ENCODE measurements around the gene SLC6A19. TPM values are rescaled to one million over a fixed set of nuclear protein-coding genes. Genes with fewer than 3 reads are reported as not detected.

The SLC6A19 gene
- polyA plus RNA-seq, 3 donors: 0.07 TPM; not detected in 1

- no peak overlapping the region for H3K27ac ChIP-seq (ENCODE audit: low read depth, low read length)
- 83 to 88% (median 86%) methylated on average over 23 to 25 of the region's 25 CpGs for WGBS, 3 donors
Measured at GRCh38 chr5:1213508-1214162, 12.2 kb downstream of the SLC6A19 start.

DNA sequence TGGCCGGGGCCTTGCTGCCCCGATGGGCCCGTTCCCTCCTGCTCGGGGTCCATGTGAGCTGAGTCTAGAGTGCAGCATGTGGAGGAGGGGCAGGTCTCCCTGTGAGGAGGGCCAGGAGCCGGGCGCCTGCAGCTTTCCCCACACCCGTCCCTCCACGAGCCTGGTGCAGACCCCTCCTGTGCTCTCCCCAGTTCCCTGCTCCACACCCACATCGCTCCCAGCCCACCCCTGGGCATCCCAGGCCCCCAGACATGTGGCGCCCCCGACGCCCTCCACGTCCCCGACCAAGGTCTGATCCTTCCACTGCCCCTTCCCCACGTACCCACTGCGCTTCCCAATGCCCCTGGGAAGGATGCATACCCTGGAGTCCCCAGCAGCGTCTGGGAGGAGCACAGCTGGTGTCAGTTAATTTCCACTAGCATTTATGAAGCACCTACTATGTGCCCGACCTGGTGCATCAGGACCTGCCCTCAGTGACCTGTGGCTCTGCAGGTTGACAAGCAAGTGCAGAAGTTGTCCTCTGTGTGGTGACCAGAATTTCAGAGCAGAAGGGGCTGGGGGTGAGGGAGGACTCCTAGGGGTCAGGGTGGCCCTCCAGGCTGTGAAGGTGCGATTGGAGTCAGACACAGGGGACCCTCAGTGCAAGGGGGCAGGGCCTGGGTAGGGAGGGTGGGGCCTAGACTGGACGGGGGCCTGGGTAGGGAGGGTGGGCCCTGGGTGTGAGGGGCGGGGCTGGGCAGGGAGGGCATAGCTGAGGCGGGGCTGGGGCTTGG lies 13.0 kb downstream of the SLC6A19 start:
- WGBS, 3 donors: 68 to 69% (median 68%) methylated on average over 16 to 22 of the region's 22 CpGs
- no peak overlapping the region for H3K27ac ChIP-seq (ENCODE audit: low read depth, low read length)

- H3K27ac ChIP-seq (ENCODE audit: low read depth, low read length): no peak overlapping the region
- WGBS, 3 donors: 67 to 82% (median 72%) methylated on average over 2 of the region's 2 CpGs
Measured at GRCh38 chr5:1214936-1215220, 13.5 kb downstream of the SLC6A19 start.

GRCh38 chr5:1215320-1216096 lies 14.1 kb downstream of the SLC6A19 start:
- 91 to 93% (median 93%) methylated on average over 23 of the region's 23 CpGs for WGBS, 3 donors
- H3K27ac ChIP-seq (ENCODE audit: low read depth, low read length): no peak overlapping the region

GRCh38 chr5:1216211-1216917 lies 15.0 kb downstream of the SLC6A19 start:
- H3K27ac ChIP-seq (ENCODE audit: low read depth, low read length): no peak overlapping the region
- 91 to 94% (median 91%) methylated on average over 38 of the region's 38 CpGs for whole genome bisulfite sequencing, 3 donors

DNA sequence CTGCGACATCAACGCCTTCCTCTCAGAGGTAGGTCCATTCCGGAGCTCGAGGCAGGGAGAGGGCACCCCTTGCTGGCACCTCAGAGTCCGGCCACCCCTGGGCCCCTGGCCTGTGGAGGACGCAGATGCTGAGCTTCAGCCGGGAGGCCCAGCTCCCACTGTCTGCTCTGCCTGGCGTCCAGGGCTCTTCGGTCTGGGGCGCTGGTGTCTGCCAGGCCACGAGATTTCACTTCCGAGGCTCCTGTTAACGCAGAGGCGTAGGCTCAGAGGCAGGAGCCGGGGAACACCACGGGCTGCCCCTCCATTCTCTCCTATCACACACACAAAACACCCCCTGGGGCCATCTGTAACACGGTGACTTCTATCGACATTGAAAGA lies 15.5 kb downstream of the SLC6A19 start:
- WGBS, 3 donors: 79 to 91% (median 88%) methylated on average over 18 of the region's 18 CpGs
- no peak overlapping the region for H3K27ac ChIP-seq (ENCODE audit: low read depth, low read length)

GRCh38 chr5:1217596-1218206 lies 16.3 kb downstream of the SLC6A19 start:
- WGBS, 3 donors: 48 to 56% (median 51%) methylated on average over 24 of the region's 24 CpGs
- no peak overlapping the region for H3K27ac ChIP-seq (ENCODE audit: low read depth, low read length)

DNA sequence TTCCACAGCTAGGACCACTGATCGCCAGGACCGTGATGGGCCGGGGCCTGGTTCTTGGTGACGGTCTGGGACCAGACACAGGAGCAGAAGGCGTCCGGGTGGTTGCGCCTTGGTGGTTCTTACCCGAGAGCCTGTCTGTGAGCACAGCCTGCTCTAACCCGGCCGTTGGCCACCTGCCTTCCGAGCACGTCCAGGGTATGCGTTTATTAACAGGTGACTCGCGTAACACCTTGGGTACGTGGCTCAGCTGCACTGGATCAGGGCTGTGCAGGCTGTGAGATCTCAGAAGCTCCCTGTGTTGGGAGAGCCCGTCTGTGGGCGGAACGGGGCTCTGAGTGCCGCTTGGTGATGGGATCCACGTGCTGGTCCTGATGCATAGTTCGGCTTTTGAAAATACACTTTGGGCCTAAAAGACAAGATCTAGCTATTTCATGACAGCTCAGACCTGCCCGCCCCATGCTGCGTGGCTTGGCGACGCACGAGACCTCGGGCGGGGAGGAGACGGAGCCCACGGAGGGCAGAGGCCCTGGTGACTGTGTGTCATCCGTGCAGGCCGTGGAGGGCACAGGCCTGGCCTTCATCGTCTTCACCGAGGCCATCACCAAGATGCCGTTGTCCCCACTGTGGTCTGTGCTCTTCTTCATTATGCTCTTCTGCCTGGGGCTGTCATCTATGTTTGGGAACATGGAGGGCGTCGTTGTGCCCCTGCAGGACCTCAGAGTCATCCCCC lies 17.1 kb downstream of the SLC6A19 start:
- WGBS, 3 donors: 83 to 87% (median 85%) methylated on average over 38 of the region's 38 CpGs
- no peak overlapping the region for H3K27ac ChIP-seq (ENCODE audit: low read depth, low read length)

DNA sequence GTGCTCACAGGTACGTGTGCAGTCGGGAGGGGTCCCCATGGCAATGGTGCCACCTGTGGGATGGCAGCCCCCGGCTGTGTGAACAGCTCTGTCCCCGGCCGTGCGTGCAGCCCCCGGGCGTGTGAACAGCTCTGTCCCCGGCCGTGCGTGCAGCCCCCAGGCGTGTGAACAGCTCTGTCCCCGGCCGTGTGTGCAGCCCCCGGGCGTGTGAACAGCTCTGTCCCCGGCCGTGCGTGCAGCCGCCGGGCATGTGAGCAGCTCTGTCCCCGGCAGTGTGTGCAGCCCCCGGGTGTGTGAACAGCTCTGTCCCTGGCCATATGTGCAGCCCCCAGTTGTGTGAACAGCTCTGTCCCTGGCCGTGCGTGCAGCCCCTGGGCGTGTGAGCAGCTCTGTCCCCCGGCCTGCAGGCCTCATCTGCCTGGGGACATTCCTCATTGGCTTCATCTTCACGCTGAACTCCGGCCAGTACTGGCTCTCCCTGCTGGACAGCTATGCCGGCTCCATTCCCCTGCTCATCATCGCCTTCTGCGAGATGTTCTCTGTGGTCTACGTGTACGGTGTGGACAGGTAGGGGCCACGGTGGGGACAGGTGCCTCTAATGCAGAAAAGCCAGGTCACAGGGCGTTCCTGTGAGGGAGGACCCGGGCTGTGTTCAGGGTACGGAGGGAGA lies 17.8 kb downstream of the SLC6A19 start:
- H3K27ac ChIP-seq (ENCODE audit: low read depth, low read length): no peak overlapping the region
- 75 to 81% (median 79%) methylated on average over 38 of the region's 38 CpGs for WGBS, 3 donors

GRCh38 chr5:1219768-1220100 lies 18.3 kb downstream of the SLC6A19 start:
- H3K27ac ChIP-seq (ENCODE audit: low read depth, low read length): no peak overlapping the region
- 80 to 90% (median 80%) methylated on average over 11 of the region's 11 CpGs for WGBS, 3 donors

- H3K27ac ChIP-seq (ENCODE audit: low read depth, low read length): no peak overlapping the region
- 82 to 87% (median 83%) methylated on average over 9 of the region's 9 CpGs for WGBS, 3 donors
Measured at GRCh38 chr5:1220351-1220750, 19.0 kb downstream of the SLC6A19 start.

DNA sequence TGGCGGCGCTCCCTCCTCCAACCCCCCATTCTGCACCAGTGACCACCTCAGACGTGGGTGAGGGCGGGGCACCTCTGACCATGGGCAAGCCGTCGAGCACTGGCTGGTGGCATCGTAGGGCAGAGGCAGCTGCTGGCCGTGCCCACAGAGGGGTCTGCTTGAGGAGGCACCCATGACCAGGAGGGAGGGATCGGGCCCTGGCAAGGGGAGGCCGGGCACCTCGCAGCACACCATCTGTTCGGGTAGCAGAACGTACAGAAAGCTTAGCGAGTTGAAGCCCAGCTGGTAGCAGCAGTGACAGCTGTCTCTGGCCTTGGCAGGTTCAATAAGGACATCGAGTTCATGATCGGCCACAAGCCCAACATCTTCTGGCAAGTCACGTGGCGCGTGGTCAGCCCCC lies 19.4 kb downstream of the SLC6A19 start:
- 85 to 91% (median 87%) methylated on average over 19 of the region's 19 CpGs for WGBS, 3 donors

GRCh38 chr5:1221721-1222120 lies 20.3 kb downstream of the SLC6A19 start:
- no peak overlapping the region for H3K27ac ChIP-seq (ENCODE audit: low read depth, low read length)
- 88 to 93% (median 90%) methylated on average over 10 of the region's 10 CpGs for WGBS, 3 donors

More for the DNA sequence above, 19.4 kb downstream of the SLC6A19 start:
- no peak overlapping the region for H3K27ac ChIP-seq (ENCODE audit: low read depth, low read length)

DNA sequence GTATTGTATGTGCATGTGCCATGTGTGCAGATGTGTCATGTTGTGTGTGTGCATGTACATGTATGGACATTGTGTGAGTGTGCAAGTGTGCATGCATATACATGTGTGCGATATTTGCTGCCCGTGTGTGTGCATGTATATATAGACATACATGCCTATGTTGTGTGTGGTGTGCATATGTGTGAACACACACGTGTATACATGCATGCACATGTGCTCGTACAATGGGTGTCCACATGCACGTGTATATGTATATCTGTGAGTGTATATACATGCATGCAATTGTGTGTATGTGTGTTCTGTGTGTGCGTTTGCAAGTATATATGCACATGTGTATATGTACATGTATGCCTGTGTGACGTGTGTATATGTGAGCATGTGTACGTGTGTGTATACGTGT lies 20.8 kb downstream of the SLC6A19 start:
- no peak overlapping the region for H3K27ac ChIP-seq (ENCODE audit: low read depth, low read length)
- WGBS, 3 donors: 89 to 95% (median 95%) methylated on average over 9 of the region's 9 CpGs

- no peak overlapping the region for H3K27ac ChIP-seq (ENCODE audit: low read depth, low read length)
- WGBS, 3 donors: 69 to 88% (median 87%) methylated on average over 26 to 27 of the region's 27 CpGs
Measured at GRCh38 chr5:1222621-1223277, 21.4 kb downstream of the SLC6A19 start.

- no peak overlapping the region for H3K27ac ChIP-seq (ENCODE audit: low read depth, low read length)
- 75 to 82% (median 77%) methylated on average over 12 of the region's 12 CpGs for WGBS, 3 donors
Measured at GRCh38 chr5:1223278-1223670, 21.9 kb downstream of the SLC6A19 start.

- WGBS, 3 donors: 82 to 88% (median 82%) methylated on average over 15 of the region's 15 CpGs
- H3K27ac ChIP-seq (ENCODE audit: low read depth, low read length): no peak overlapping the region
Measured at GRCh38 chr5:1224631-1225030, 23.2 kb downstream of the SLC6A19 start.

Measured in adipose tissue (tissue), 3 donors.